ENCODE results near the gene P2RX7. TPM values are rescaled to one million over a fixed set of nuclear protein-coding genes. Genes with fewer than 3 reads are reported as not detected.

Gene P2RX7
- total RNA-seq, 1 experiment from 2014 or later, result 0.55 TPM

- TF ChIP-seq MLX (CRISPR knock-in tag; IDR thresholded peaks at IDR 0.05) (no peak), ZNF263 (CRISPR knock-in tag; IDR thresholded peaks at IDR 0.05; ENCODE audit: low read depth) (no peak), ZNF138 (CRISPR knock-in tag; conservative IDR thresholded peaks at IDR 0.05) (no peak), ZNF512 (CRISPR knock-in tag; IDR thresholded peaks at IDR 0.05; ENCODE audit: borderline replicate concordance) (no peak)
Observed at GRCh38 chr12:121085506-121086353, 46.9 kb upstream of the P2RX7 start (continued).

- ATAC-seq (no peak), DNase-seq (ENCODE audit: low spot score) (no peak)
- peaks cover 13% of the 10 kb centered on the region for H3K4me1 Mint-ChIP-seq
- peaks cover 4% of the 10 kb centered on the region; the same call in 1 of the 2 replicates for H3K27me3 Mint-ChIP-seq (ENCODE audit: low read depth)
- H3K27ac Mint-ChIP-seq, result no peak overlapping the region
- ChIA-PET CTCF (interaction anchor here (0.6 to 2.8 kb wide), 4 partner anchors 9 to 137 kb away, joined by 3 to 15 read pairs (median 4); no protein-coding TSS in a partner anchor), POLR2A (no interaction called here)
- TF ChIP-seq ZNF219 (CRISPR knock-in tag; IDR thresholded peaks at IDR 0.05; ENCODE audit: borderline replicate concordance), result no peak
- TF ChIP-seq USF2 (CRISPR knock-in tag; IDR thresholded peaks at IDR 0.05), result no peak
- no peak for TF ChIP-seq ZNF423 (CRISPR knock-in tag; IDR thresholded peaks at IDR 0.05)
- TF ChIP-seq MAX (CRISPR knock-in tag; IDR thresholded peaks at IDR 0.05), result no peak
- no peak for TF ChIP-seq PRRX2 (CRISPR knock-in tag; IDR thresholded peaks at IDR 0.05)
- no peak for TF ChIP-seq ZSCAN18 (CRISPR knock-in tag; IDR thresholded peaks at IDR 0.05)
- TF ChIP-seq HMGXB4 (CRISPR knock-in tag; IDR thresholded peaks at IDR 0.05), result no peak
- TF ChIP-seq TEAD4 (CRISPR knock-in tag; IDR thresholded peaks at IDR 0.05), result no peak
- TF ChIP-seq CREM (CRISPR knock-in tag; IDR thresholded peaks at IDR 0.05), result no peak
- TF ChIP-seq ZNF396 (CRISPR knock-in tag; IDR thresholded peaks at IDR 0.05; ENCODE audit: borderline replicate concordance), result no peak
- no peak for TF ChIP-seq FOXJ3 (CRISPR knock-in tag; IDR thresholded peaks at IDR 0.05; ENCODE audit: borderline replicate concordance)
- no peak for TF ChIP-seq NFATC4 (CRISPR knock-in tag; IDR thresholded peaks at IDR 0.05)
- TF ChIP-seq ZBTB43 (CRISPR knock-in tag; IDR thresholded peaks at IDR 0.05), result no peak
- H3K9me3 Mint-ChIP-seq, result no peaks in the 10 kb centered on the region; the same call in 1 of the 2 replicates
- H3K36me3 Mint-ChIP-seq, result no peaks in the 10 kb centered on the region
- no peak overlapping the region for H3K4me3 Mint-ChIP-seq
Observed at GRCh38 chr12:121086781-121087295, 45.8 kb upstream of the P2RX7 start.
